NCI-H510A (cell line): ENCODE results near the gene MAPKAP1.

Experiments used
- DNase-seq: peaks from one replicate; lab custom pipeline; 2025; lab: John Stamatoyannopoulos, UW

The MAPKAP1 gene

GRCh38 chr9:125674981-125675973 lies 31.7 kb downstream of the MAPKAP1 start:
- no peak for DNase-seq

DNA sequence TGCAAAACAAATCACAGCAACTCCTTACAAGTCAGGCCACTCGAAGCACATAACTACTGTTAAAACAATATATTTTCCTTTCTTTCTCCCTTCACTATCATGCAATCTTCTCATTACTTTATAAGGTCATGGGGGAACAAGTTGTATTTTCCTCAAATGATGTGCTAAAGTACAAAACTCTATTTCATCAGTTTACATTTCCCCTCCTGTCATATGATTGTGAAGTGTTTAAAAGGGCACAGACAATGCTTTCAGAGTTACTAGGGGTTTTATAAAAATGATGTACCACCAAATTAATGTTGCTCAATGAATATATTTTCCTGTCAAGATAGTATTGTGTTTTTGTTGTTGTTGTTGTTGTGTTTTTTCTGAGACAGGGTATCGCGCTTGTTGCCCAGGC lies 34.1 kb downstream of the MAPKAP1 start:
- no peak for DNase-seq

DNA sequence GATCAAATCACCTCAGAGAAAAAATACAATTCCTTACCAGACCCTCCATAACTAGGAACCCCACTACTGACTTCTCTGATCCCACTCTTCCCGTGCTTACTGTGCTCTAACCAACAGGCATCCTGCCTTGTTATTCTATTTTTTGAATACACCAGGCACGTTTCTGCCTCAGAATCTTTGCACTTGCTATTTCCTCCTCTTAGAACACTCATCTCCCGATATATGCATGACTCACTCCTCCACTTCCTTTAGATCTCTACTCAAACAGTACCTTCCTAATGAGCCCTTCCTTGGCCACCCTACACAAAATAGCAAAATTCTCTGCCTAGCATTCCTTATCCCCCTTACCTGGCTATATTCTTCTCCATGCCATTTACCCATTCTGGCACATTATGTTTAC lies 43.9 kb downstream of the MAPKAP1 start:
- DNase-seq, result no peak

- DNase-seq, result no peak
Observed at GRCh38 chr9:125660557-125660956, 46.5 kb downstream of the MAPKAP1 start.

DNA sequence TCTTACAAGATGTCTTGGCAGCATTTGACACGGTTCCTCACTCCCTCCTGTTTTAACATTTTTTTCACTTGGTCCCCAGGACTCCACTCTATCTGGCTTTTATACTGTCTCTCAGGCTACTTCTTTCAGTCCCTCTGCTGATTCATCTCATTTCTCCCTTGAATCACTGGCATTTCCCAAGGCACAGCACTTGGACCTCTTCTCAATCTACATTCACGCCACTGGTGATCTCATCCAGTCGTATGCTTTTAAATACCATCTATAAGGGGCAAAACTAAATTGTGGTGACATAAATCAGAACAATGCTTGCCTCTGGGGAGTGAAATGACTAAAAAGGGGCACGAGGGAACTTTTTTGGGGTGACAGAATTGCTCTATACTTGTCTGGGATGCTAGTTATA lies 47.1 kb downstream of the MAPKAP1 start:
- no peak for DNase-seq

GRCh38 chr9:125659201-125659840 lies 47.7 kb downstream of the MAPKAP1 start:
- no peak for DNase-seq

DNA sequence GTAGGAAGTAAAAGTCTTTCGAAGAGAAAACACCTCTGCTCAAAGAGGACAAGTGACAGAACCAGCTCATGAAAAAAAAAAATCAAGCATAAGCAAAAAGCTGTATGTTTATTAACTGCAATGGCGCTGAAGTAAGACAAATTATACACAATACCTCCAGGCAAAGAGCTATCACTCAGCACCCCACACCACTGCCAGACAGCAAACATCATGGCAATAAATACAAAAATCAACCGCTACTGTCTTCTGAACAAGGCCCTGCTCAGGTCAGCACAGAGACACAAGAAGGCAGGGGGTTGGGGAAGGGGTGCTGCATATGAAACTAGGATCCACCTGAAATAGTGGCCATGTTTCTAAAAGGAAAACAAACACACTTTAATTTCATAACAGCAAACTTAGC lies 50.4 kb downstream of the MAPKAP1 start:
- no peak for DNase-seq

DNA sequence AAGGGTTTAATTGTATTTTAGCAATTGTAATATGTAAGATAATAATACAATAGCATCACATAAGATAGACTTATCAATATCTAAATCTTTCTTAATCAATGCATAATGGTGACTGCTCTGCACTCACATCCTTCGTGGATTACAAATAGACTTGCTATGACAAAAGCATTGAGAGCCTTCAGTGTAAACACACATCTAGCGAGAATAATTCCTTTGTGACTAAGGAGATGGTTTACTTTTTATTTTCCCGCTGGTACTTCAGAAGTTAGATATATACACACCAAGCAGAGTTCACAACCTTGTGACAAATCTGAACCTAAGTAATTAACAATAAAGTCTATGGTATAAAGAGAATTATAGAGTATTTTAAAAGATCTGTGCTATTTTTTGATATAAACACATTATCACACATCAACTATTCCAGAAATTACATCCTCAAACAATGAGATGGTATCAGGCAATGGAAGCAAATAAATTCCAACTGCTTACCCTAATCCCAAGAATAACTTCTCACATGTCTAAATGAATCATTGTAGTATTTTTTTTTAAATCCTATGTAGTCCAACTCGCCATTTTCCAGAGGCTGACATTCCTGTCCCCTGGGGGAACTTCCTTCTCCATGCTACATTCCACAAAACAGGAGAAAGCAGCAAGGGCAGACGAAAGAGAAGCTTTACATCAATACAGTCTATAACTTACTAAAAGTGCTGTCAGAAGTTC lies 51.2 kb downstream of the MAPKAP1 start:
- DNase-seq, result no peak

- DNase-seq, result no peak
Observed at GRCh38 chr9:125655066-125655633, 51.9 kb downstream of the MAPKAP1 start.

- DNase-seq, result no peak
Observed at GRCh38 chr9:125654121-125654520, 52.9 kb downstream of the MAPKAP1 start.

- DNase-seq, result no peak
Observed at GRCh38 chr9:125653325-125653724, 53.7 kb downstream of the MAPKAP1 start.

GRCh38 chr9:125652759-125653158 lies 54.2 kb downstream of the MAPKAP1 start:
- no peak for DNase-seq

DNA sequence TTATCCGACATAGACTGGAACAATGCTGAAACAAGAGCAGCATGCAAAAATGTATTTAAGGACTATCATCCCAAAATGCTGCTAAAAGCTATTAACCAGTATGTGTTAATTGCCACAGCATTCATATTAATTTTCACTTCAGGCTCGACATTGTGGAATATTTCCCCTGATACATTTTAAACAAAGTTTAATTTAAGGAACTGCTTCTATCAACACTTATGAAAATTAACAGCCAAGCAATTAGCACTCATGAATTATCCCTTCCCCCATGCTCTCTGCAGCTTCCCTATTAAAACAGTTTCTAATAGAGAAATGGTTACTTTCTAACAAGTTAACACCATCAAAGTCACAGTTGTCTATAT lies 54.8 kb downstream of the MAPKAP1 start:
- DNase-seq, result no peak

GRCh38 chr9:125651576-125652232 lies 55.3 kb downstream of the MAPKAP1 start:
- DNase-seq, result no peak

- DNase-seq, result no peak
Observed at GRCh38 chr9:125650271-125650737, 56.7 kb downstream of the MAPKAP1 start.

DNA sequence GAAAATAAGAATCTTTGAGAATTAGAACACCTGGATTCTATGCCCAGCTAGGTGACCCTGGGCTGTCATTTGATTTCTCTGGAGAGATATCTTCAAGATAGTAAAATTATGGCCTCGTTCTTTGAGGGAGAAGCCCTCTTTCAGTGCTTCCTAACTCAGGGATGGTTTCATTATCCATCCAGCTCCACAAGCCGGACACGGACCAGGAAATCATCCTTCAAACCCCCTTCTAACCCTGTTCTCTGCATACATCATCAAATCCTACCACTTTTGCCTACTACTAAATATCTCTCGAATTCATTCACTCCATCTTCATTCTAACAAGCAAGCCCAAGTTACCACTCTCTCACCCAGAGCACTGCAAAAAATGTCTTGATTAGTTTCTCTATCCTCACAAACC lies 57.2 kb downstream of the MAPKAP1 start:
- no peak for DNase-seq

- no peak for DNase-seq
Observed at GRCh38 chr9:125649315-125649714, 57.7 kb downstream of the MAPKAP1 start.

DNA sequence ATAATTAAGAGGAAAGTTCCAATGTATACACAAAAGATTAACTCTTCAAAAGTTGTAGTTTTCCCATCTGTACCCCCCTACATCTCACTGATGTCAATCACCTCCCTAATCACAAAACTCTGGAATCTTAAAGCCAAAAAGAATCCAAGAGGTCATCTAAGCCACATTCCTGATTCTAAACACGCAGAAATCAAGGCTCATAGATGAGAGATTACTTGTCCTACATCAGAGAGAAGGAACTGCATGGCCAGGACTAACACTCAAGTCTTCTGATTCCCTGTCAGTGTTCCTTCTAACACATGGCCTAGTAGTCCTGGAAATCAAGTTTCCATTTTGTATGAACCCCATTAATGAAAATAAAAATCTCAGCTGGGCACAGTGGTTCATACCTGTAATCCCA lies 58.7 kb downstream of the MAPKAP1 start:
- DNase-seq, result no peak

DNA sequence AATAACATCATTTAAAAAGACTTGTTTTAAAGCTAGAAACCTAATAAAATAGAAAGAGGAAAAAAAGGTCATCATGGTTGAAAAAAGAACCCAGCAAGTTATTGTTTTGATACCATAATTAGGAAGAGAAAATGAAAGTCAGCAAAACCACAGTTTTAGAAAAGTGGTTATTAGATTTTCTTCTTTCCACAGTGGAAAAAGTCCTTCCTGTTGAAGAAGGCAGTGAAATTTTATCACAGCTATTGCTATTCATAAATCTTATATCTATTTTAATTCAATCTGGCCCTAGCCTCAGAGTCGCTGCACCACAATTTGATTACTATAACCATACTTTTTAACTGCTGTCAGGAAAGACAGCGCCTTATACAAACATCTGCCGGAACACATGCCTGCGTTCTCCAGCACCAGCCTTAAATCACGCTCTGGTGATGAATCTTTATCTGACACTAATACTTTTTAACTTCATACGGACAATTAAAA lies 60.3 kb downstream of the MAPKAP1 start:
- DNase-seq, result no peak

GRCh38 chr9:125646217-125646616 lies 60.8 kb downstream of the MAPKAP1 start:
- DNase-seq, result no peak

GRCh38 chr9:125644819-125645507 lies 62.0 kb downstream of the MAPKAP1 start:
- DNase-seq, result no peak
